NCI-H128 (cell line): ENCODE results near the gene GPR150.

Experiments
- DNase-seq: peaks from one replicate; lab custom pipeline; 2025; ENCODE audit not compliant: unreplicated experiment; lab: John Stamatoyannopoulos, UW

Gene GPR150

GRCh38 chr5:95647886-95648860, 28.3 kb downstream of the GPR150 start:
- no peak for DNase-seq

DNA sequence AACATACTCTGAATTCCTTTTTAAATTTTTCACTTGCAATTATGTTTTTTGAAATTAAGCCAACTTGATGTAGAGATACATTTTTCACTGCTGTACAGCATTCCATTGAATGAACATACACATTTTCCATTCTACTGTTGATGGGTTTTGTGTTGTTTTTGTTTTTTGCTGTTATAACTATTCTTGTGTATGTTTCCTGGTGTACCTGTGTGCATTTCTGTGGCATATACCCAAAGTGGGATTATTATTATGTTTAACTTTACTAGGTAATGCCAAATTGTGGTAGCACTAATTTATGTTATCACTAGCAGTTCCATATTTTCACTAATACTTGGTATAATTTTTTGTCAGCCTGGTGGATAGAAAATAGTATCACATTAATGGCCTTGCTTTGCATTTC, 29.4 kb downstream of the GPR150 start:
- DNase-seq, result no peak

DNA sequence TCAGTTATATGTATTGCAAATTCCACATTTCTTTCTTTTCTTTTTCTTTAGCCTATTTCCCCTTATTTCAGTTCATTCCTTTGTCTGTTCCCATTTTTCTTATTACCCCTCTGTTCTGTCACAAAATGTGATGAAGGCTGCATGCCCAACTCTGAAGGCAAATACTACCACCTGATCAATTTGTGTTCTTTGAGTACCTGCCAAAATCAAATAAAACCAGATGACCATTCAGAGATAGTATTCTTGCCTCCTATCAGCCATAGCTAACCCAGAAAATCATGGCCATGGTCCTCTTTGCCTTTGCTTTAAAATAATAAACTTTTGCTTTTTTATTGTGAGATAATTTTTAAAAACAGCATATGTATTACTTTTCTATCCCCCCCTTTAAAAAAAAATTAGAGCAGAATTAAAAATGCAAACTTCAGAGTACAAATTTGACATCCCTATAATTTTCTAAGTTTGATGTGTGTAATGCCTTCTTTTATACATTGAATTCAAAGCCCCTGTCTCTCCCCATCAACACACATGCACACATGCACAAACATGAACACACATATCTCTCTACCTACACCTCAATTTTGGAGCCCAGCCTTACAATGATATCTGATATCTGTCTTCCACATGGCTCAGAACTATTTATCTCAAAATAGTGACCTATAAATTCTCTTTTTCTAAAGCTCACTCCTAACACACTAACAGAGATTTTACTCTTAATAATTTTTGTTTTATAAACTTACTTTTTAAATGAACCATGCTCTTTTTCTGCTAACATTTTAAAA, 30.1 kb downstream of the GPR150 start:
- no peak for DNase-seq

DNA sequence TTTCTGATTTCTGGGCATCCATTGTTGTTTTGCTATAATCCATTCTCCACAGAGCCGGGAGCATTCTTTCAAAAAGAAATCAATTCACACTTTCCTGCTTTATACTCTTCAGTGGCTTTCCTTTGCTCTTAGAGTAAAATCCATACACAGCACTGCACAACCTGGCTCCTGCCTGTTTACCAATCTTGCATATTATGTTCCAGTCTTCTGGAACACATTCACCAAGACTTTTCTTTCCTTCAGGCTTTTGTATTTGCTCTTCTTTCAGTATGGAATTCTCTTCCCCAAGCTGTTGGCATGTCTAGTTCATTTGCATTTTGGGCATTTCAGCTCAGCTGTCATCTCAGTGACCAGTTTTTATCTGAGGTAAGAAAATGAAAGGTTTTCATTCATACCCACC, 33.0 kb downstream of the GPR150 start:
- DNase-seq, result no peak

DNA sequence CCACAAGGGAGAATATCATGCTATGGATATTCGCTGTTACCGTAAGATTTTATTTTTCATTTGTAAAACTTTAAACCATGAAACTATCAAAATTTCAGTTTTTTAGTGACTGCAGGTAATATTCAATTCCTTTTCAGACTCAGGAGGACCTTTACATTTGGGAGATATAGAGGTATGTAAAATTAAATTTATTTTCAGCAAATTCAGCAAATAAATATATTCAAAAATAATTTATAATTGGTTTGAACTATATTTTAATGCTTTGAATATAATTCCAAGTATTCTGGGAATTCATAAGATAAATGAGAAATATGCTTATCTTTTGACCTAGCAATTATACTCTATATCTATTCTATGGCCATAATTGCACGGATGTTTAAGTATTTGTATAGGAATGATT, 34.3 kb downstream of the GPR150 start:
- no peak for DNase-seq

- no peak for DNase-seq
Measured at GRCh38 chr5:95655575-95655974, 35.7 kb downstream of the GPR150 start.

DNA sequence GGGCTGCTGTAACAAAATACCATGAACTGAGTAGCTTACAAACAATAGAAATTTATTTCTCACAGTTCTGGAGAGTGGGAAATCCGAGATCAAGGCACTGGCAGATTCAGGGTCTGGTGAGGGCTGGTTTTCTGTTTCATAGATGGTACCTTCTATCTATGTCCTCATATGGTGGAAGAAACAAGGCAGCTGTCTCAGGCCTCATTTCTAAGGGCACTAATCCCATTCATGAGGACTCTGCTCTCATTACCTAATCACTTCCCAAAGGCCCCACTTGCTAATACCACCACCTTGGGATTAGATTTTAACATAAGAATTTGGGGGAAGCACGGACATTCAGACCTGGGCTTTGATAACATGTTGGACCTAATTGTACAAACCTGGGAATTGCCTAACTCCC, 40.2 kb downstream of the GPR150 start:
- no peak for DNase-seq

GRCh38 chr5:95662946-95663345, 43.1 kb downstream of the GPR150 start:
- no peak for DNase-seq

DNA sequence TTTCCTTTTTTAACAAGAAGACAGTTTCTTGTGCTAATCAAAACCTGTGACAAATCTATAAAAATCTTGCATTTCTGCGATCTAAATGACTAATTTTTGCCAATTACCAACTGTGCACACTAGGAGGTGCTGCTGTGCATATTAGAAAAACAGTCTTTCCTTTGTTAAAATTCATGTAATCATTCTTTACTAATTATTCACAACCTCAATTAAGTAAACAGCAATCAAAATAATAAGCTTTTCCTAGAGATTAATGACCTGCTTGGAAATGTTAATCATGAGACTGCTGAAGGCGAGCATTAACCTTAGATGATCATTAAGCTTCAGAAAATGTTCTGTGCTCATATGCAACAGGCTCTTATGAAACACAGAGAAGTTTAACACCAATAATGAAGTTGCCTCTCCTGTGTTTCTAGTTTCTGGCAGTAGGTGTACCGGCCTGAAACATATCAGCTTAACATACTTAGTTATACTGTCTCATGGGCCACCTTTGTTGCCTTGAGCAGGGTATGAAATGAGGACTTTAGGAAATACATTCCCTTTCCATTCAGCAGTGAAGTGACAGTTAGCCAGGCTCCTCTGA, 44.4 kb downstream of the GPR150 start:
- no peak for DNase-seq

- no peak for DNase-seq
Measured at GRCh38 chr5:95667061-95667618, 47.3 kb downstream of the GPR150 start.

DNA sequence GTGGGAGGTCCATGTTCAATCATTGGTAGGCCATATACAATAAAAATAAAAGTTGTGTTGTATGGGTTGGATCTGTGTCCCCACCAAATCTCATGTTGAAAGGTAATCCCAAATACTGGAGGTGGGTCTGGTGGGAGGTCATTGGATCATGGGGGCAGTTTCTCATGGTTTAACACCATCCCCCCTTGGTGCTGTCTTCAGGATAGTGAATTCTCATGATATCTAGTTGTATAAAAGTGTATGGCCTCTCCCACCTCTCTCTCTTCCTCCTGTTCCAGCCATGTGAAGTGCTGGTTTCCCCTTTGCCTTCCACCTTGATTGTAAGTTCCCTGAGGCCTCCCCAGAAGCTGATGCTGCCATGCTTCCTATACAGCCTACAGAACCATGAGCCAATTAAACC, 47.8 kb downstream of the GPR150 start:
- no peak for DNase-seq

DNA sequence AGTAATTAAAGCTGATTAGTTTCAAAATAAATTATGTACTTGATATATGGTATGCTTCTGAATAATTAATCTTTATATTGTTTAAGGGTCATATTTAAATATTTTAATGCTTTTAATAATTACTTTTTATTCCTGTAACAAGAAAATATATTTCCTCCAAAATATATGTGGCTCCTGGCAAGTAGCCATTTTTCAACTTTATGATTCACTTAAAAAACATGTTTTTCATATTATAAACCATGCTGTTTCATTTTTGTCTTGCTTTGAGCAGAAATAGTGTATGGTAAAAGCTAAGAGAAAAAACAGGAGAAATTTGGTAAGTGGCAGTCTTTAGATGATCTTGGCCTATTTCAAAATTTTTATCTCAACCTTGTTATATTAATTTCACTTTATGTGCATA, 48.3 kb downstream of the GPR150 start:
- no peak for DNase-seq

- DNase-seq, result no peak
Measured at GRCh38 chr5:95668728-95669127, 48.8 kb downstream of the GPR150 start.

DNA sequence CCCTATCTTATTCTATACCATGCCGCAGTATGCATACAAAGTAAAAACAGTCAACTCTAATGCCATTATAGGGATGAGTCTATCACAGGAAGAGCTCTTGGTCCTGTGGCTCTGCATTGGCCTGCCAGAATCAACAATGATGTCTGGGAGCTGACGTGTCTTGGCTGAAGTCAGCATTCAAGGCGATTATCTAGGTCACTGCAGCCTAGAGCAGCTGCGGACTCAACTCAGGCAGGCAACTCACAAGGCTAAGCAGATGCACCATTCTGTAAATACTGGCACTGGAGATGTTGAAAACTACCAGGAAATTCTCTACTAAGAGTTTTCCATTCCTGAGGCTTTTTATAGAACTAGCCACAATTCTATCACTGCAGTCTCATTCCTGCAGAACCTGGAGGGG, 49.7 kb downstream of the GPR150 start:
- DNase-seq, result no peak

DNA sequence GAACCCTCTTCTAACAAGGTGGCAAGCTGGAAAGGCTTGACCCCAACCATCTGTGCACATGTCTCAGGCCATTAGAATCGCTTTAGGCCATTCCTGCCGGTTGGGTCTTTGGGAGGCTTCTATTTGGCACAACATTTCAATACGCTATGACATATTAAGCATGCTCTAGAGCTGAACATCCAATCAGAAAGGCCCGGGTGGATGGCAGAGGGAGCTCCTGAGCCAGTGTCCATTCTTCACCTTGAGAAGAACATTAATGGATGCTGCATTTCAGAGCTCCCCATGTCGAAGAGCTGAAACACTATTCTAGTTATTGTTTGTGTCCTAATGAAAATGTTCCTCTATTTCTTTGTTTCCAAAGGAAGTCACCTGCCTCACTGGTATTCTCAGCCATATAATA, 50.1 kb downstream of the GPR150 start:
- DNase-seq, result no peak

DNA sequence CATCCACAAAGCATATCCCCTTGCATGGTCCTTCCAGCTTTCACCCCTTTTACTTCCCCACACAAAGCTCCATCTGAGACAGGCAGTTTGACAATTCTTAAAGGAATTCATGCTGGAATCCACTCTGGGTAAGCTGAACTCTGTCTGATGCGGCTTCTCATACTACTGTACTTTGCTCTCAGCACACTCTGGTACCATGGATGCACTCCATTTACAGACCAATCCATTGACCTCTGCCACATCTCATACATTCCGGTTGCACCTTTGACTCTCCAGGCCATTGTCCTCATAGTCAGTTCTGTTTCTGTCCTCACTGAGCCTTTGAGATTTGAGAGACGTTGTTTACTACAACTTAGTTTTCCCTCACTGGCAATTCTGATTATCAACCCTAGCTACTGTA, 50.7 kb downstream of the GPR150 start:
- no peak for DNase-seq
